Measurements from ENCODE around the gene CRIP1. TPM values are rescaled to one million over a fixed set of nuclear protein-coding genes. Genes with fewer than 3 reads are reported as not detected.

CRIP1 gene
- total and polyA plus RNA-seq, 10 of the 15 experiments (the other 5 are each of a cell fraction or from before 2014, with no cell fraction given), result 66.8 to 259 (median 154) TPM

DNA sequence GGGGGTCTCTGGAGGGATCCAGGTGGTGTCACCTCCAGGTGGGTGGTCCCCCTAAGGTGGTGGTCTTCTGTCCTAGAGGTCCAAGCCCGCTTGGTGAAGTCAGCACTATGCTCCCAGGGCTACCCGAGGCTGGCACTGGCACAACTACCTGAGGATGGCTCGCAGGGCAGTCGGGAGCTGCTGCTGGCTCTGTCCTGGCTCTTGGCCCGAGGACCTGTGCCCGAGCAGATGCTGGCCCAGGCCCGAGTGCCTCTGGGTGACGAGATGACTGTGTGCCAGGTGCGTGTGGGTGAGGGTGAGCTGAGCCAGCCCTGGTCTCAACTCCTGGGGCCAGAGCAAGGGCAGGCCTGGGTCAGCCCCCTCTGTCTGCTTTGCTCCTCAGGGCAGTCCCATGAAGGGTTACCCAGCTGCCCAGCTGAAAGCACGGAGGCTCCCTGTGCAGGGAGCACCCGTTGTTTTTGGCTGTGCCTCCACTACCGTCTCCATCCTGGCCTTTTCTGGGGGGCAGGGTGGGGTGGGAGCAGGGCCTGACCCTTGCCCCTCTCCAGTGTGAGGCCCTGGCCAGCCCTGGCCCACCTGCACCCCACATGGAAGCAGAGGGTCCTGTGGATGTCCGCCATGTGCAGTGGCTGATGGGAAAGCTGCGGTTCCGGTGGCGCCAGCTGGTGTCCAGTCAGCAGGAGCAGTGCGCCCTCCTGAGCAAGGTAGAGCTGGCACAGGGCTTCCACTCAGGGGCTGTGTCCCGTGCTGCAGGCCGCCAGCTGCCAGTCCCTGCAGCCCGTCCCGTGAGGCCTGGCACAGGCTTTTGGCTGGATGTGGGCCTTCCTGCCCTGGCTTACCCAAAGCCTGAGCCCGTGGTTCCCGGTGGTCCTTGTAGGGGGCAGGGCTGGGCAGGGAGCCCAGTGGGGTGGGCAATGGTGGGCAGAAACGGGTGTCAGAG lies 5.6 kb downstream of the CRIP1 start (continued):
- TF ChIP-seq, protein P1, sequence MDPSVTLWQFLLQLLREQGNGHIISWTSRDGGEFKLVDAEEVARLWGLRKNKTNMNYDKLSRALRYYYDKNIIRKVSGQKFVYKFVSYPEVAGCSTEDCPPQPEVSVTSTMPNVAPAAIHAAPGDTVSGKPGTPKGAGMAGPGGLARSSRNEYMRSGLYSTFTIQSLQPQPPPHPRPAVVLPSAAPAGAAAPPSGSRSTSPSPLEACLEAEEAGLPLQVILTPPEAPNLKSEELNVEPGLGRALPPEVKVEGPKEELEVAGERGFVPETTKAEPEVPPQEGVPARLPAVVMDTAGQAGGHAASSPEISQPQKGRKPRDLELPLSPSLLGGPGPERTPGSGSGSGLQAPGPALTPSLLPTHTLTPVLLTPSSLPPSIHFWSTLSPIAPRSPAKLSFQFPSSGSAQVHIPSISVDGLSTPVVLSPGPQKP (IDR thresholded peaks at IDR 0.05; ENCODE audit: low read depth, low read length), result no peak
- no peak for TF ChIP-seq ZNF217 (IDR thresholded peaks at IDR 0.05)
- TF ChIP-seq, protein P2, sequence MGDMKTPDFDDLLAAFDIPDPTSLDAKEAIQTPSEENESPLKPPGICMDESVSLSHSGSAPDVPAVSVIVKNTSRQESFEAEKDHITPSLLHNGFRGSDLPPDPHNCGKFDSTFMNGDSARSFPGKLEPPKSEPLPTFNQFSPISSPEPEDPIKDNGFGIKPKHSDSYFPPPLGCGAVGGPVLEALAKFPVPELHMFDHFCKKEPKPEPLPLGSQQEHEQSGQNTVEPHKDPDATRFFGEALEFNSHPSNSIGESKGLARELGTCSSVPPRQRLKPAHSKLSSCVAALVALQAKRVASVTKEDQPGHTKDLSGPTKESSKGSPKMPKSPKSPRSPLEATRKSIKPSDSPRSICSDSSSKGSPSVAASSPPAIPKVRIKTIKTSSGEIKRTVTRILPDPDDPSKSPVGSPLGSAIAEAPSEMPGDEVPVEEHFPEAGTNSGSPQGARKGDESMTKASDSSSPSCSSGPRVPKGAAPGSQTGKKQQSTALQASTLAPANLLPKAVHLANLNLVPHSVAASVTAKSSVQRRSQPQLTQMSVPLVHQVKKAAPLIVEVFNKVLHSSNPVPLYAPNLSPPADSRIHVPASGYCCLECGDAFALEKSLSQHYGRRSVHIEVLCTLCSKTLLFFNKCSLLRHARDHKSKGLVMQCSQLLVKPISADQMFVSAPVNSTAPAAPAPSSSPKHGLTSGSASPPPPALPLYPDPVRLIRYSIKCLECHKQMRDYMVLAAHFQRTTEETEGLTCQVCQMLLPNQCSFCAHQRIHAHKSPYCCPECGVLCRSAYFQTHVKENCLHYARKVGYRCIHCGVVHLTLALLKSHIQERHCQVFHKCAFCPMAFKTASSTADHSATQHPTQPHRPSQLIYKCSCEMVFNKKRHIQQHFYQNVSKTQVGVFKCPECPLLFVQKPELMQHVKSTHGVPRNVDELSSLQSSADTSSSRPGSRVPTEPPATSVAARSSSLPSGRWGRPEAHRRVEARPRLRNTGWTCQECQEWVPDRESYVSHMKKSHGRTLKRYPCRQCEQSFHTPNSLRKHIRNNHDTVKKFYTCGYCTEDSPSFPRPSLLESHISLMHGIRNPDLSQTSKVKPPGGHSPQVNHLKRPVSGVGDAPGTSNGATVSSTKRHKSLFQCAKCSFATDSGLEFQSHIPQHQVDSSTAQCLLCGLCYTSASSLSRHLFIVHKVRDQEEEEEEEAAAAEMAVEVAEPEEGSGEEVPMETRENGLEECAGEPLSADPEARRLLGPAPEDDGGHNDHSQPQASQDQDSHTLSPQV (IDR thresholded peaks at IDR 0.05), result no peak

Data from GM12878 (cell line).